ENCODE data around the gene PMEPA1. TPM values are rescaled to one million over a fixed set of nuclear protein-coding genes. Genes with fewer than 3 reads are reported as not detected.

The PMEPA1 gene
- total and polyA plus RNA-seq, 4 donors, result 0.61 to 1.5 (median 1.1) TPM

DNA sequence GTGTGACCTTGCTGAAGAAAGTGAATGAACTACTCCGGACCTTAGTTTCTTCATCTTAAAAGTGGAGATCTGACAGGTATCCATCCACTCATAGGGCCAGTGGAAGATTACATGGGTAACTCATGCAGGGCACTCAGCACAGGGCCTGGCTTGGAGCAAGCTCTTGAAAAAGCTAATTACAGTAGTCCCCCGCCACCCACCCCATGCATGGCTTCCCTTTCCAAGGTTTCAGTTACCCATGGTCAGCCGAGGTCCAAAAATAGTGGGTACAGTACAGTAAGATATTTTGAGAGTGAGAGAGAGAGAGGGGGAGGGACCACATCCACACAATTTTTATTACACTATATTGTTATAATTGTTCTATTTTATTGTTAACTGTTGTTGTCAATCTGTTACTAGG, 7.1 kb upstream of the PMEPA1 start:
- Histone ChIP-seq H3K27ac (ENCODE audit: low read depth in 1 of 2, low read length in 2 of 2) (no peak overlapping the region), H3K9ac (ENCODE audit: low read depth in 1 of 2, low read length in 2 of 2) (no peak overlapping the region), H3K4me1 (ENCODE audit: control insufficient read depth in 4 of 4, insufficient read depth in 4 of 4, low read length in 3 of 4) (peaks cover 0 to 6% (median 1%) of the 10 kb centered on the region in 4 donors), H3K9me3 (ENCODE audit: control insufficient read depth in 4 of 4, low read length in 3 of 4) (no peaks in the 10 kb centered on the region), H3K27me3 (ENCODE audit: control insufficient read depth in 4 of 4, insufficient read depth in 4 of 4, low read length in 3 of 4) (peaks cover 0 to 7% (median 3%) of the 10 kb centered on the region in 4 donors), H3K4me3 (ENCODE audit: low read depth in 1 of 3, low read length in 3 of 3) (no peak overlapping the region), H3K36me3 (ENCODE audit: control insufficient read depth in 4 of 4, insufficient read depth in 3 of 4, low read depth in 1 of 4, low read length in 3 of 4) (no peaks in the 10 kb centered on the region)
- no peak for TF ChIP-seq NR2F2 (IDR thresholded peaks at IDR 0.05)
- no peak for TF ChIP-seq EGR1 (IDR thresholded peaks at IDR 0.05; ENCODE audit: low read depth in 2 of 2)
- TF ChIP-seq, protein P1, sequence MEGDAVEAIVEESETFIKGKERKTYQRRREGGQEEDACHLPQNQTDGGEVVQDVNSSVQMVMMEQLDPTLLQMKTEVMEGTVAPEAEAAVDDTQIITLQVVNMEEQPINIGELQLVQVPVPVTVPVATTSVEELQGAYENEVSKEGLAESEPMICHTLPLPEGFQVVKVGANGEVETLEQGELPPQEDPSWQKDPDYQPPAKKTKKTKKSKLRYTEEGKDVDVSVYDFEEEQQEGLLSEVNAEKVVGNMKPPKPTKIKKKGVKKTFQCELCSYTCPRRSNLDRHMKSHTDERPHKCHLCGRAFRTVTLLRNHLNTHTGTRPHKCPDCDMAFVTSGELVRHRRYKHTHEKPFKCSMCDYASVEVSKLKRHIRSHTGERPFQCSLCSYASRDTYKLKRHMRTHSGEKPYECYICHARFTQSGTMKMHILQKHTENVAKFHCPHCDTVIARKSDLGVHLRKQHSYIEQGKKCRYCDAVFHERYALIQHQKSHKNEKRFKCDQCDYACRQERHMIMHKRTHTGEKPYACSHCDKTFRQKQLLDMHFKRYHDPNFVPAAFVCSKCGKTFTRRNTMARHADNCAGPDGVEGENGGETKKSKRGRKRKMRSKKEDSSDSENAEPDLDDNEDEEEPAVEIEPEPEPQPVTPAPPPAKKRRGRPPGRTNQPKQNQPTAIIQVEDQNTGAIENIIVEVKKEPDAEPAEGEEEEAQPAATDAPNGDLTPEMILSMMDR (IDR thresholded peaks at IDR 0.05; ENCODE audit: low read depth, low read length, missing input control), result no peak
- no peak for TF ChIP-seq JUND (IDR thresholded peaks at IDR 0.05)
- TF ChIP-seq, protein P2, sequence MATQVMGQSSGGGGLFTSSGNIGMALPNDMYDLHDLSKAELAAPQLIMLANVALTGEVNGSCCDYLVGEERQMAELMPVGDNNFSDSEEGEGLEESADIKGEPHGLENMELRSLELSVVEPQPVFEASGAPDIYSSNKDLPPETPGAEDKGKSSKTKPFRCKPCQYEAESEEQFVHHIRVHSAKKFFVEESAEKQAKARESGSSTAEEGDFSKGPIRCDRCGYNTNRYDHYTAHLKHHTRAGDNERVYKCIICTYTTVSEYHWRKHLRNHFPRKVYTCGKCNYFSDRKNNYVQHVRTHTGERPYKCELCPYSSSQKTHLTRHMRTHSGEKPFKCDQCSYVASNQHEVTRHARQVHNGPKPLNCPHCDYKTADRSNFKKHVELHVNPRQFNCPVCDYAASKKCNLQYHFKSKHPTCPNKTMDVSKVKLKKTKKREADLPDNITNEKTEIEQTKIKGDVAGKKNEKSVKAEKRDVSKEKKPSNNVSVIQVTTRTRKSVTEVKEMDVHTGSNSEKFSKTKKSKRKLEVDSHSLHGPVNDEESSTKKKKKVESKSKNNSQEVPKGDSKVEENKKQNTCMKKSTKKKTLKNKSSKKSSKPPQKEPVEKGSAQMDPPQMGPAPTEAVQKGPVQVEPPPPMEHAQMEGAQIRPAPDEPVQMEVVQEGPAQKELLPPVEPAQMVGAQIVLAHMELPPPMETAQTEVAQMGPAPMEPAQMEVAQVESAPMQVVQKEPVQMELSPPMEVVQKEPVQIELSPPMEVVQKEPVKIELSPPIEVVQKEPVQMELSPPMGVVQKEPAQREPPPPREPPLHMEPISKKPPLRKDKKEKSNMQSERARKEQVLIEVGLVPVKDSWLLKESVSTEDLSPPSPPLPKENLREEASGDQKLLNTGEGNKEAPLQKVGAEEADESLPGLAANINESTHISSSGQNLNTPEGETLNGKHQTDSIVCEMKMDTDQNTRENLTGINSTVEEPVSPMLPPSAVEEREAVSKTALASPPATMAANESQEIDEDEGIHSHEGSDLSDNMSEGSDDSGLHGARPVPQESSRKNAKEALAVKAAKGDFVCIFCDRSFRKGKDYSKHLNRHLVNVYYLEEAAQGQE (IDR thresholded peaks at IDR 0.05), result no peak
- TF ChIP-seq RXRA (IDR thresholded peaks at IDR 0.05), result no peak
- TF ChIP-seq, protein P3, sequence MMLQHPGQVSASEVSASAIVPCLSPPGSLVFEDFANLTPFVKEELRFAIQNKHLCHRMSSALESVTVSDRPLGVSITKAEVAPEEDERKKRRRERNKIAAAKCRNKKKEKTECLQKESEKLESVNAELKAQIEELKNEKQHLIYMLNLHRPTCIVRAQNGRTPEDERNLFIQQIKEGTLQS (IDR thresholded peaks at IDR 0.05), result no peak
- no peak for TF ChIP-seq FOXA2 (IDR thresholded peaks at IDR 0.05)
- no peak for TF ChIP-seq HNF4A (conservative IDR thresholded peaks at IDR 0.05)
- TF ChIP-seq GABPA (IDR thresholded peaks at IDR 0.05 in 1 of 2, conservative IDR thresholded peaks at IDR 0.05 in 1 of 2), result no peak
- no peak for DNase-seq (ENCODE audit: low spot score)
- 72% methylated on average over 3 of the region's 3 CpGs for WGBS

DNA sequence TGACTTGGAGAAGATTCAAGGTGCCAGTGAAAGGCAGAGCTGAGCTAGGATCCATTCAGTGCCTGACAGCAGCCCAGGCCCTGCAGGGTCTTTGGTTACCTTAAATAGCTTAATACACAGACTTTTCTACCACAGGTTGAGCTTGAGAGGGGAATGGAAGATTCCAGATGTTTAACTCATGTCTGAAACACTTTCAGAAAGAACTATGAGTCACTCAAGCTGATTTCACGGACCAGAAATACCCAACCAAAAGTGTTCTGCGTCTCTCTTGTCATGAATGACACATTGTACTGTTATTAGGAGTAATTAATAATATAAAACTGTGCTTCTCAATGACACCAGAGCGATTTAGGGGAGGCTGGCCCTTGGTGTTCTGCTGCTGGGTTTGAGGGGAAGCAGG, 6.4 kb upstream of the PMEPA1 start:
- Histone ChIP-seq H3K36me3 (ENCODE audit: control insufficient read depth in 4 of 4, insufficient read depth in 3 of 4, low read depth in 1 of 4, low read length in 3 of 4) (no peaks in the 10 kb centered on the region), H3K9ac (ENCODE audit: low read depth in 1 of 2, low read length in 2 of 2) (no peak overlapping the region), H3K9me3 (ENCODE audit: control insufficient read depth in 4 of 4, low read length in 3 of 4) (no peaks in the 10 kb centered on the region), H3K4me1 (ENCODE audit: control insufficient read depth in 4 of 4, insufficient read depth in 4 of 4, low read length in 3 of 4) (peaks cover 0 to 6% (median 1%) of the 10 kb centered on the region in 4 donors), H3K4me3 (ENCODE audit: low read depth in 1 of 3, low read length in 3 of 3) (no peak overlapping the region), H3K27me3 (ENCODE audit: control insufficient read depth in 4 of 4, insufficient read depth in 4 of 4, low read length in 3 of 4) (peaks cover 1 to 10% (median 3%) of the 10 kb centered on the region in 4 donors), H3K27ac (ENCODE audit: low read depth in 1 of 2, low read length in 2 of 2) (no peak overlapping the region)
- no peak for DNase-seq (ENCODE audit: low spot score)
- 63% methylated on average over 3 of the region's 3 CpGs for WGBS
- TF ChIP-seq HNF4G (IDR thresholded peaks at IDR 0.05), result no peak
- no peak for TF ChIP-seq SP1 (IDR thresholded peaks at IDR 0.05)
- no peak for TF ChIP-seq HNF4A (conservative IDR thresholded peaks at IDR 0.05)
- TF ChIP-seq RAD21 (IDR thresholded peaks at IDR 0.05), result no peak
- no peak for TF ChIP-seq NR2F2 (IDR thresholded peaks at IDR 0.05)
- TF ChIP-seq FOXA1 (IDR thresholded peaks at IDR 0.05), result no peak
- TF ChIP-seq, protein P2 (IDR thresholded peaks at IDR 0.05), result no peak
- TF ChIP-seq FOXA2 (IDR thresholded peaks at IDR 0.05), result no peak
- no peak for TF ChIP-seq EGR1 (IDR thresholded peaks at IDR 0.05; ENCODE audit: low read depth in 2 of 2)
- TF ChIP-seq, protein P4, sequence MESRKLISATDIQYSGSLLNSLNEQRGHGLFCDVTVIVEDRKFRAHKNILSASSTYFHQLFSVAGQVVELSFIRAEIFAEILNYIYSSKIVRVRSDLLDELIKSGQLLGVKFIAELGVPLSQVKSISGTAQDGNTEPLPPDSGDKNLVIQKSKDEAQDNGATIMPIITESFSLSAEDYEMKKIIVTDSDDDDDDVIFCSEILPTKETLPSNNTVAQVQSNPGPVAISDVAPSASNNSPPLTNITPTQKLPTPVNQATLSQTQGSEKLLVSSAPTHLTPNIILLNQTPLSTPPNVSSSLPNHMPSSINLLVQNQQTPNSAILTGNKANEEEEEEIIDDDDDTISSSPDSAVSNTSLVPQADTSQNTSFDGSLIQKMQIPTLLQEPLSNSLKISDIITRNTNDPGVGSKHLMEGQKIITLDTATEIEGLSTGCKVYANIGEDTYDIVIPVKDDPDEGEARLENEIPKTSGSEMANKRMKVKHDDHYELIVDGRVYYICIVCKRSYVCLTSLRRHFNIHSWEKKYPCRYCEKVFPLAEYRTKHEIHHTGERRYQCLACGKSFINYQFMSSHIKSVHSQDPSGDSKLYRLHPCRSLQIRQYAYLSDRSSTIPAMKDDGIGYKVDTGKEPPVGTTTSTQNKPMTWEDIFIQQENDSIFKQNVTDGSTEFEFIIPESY (IDR thresholded peaks at IDR 0.05), result no peak
- TF ChIP-seq, protein P3 (IDR thresholded peaks at IDR 0.05), result no peak
- TF ChIP-seq JUND (IDR thresholded peaks at IDR 0.05), result no peak
- no peak for TF ChIP-seq YY1 (IDR thresholded peaks at IDR 0.05)
- TF ChIP-seq, protein P5, sequence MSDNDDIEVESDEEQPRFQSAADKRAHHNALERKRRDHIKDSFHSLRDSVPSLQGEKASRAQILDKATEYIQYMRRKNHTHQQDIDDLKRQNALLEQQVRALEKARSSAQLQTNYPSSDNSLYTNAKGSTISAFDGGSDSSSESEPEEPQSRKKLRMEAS (IDR thresholded peaks at IDR 0.05), result no peak
- no peak for TF ChIP-seq GABPA (IDR thresholded peaks at IDR 0.05 in 1 of 2, conservative IDR thresholded peaks at IDR 0.05 in 1 of 2)
- TF ChIP-seq RXRA (IDR thresholded peaks at IDR 0.05), result no peak
- TF ChIP-seq TAF1 (conservative IDR thresholded peaks at IDR 0.05), result no peak
